ENCODE data around the gene NXPE4.
"Not testable (repeated sequence)": the region's sequence is repeated elsewhere in the genome, so short reads cannot be mapped to it uniquely, and the experiment has no call there.

The NXPE4 gene

DNA sequence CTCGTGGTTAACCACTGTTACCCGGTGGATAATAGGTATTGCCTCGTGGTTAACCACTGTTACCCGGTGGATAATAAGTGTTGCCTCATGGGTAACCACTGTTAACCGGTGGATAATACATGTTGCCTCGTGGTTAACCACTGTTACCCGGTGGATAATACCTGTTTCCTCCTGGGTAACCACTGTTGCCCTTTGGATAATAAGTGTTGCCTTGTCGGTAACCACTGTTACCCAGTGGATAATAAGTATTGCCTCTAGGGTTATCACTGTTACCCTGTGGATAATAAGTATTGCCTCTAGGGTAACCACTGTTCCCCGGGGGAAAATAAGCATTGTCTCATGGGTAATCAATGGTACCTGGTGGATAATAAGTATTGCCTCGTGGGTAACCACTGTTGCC is 15.0 kb upstream of the NXPE4 start:
- Histone ChIP-seq H3K36me3 (ENCODE audit: control insufficient read depth, insufficient read depth, low read length) (no peaks in the 10 kb centered on the region), H3K4me1 (ENCODE audit: control insufficient read depth, insufficient read depth, low read length) (no peaks in the 10 kb centered on the region), H3K4me3 (ENCODE audit: low read length) (no peak overlapping the region), H3K27me3 (ENCODE audit: control insufficient read depth, insufficient read depth, low read length) (no peaks in the 10 kb centered on the region), H3K9me3 (ENCODE audit: control insufficient read depth, insufficient read depth, low read length) (no peaks in the 10 kb centered on the region; the same call in 1 of the 2 replicates), H3K27ac (ENCODE audit: low read length) (no peak overlapping the region)
- no peak for DNase-seq (ENCODE audit: low read depth, low spot score)
- no CpG with 5 or more reads among the region's 10 CpGs for WGBS (ENCODE audit: insufficient coverage, insufficient read length)

DNA sequence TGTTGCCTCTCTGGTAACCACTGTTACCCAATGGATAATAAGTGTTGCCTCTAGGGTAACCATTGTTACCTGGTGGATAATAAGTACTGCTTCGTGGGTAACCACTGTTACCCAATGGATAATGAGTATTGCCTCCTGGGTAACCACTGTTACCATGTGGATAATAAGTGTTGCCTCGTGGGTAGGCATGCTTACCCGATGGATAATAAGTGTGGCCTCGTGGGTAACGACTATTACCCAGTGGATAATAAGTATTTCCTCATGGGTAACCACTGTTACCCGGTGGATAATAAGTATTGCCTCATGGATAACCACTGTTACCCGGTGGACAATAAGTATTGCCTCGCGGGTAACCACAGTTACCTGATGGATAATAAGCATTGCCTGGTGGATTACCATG is 13.8 kb upstream of the NXPE4 start:
- no CpG with 5 or more reads among the region's 9 CpGs for WGBS (ENCODE audit: insufficient coverage, insufficient read length)
- Histone ChIP-seq H3K36me3 (ENCODE audit: control insufficient read depth, insufficient read depth, low read length) (no peaks in the 10 kb centered on the region), H3K4me1 (ENCODE audit: control insufficient read depth, insufficient read depth, low read length) (no peaks in the 10 kb centered on the region), H3K27ac (ENCODE audit: low read length) (no peak overlapping the region), H3K4me3 (ENCODE audit: low read length) (no peak overlapping the region), H3K9me3 (ENCODE audit: control insufficient read depth, insufficient read depth, low read length) (no peaks in the 10 kb centered on the region; the same call in 1 of the 2 replicates), H3K27me3 (ENCODE audit: control insufficient read depth, insufficient read depth, low read length) (no peaks in the 10 kb centered on the region)
- DNase-seq (ENCODE audit: low read depth, low spot score) = no peak

DNA sequence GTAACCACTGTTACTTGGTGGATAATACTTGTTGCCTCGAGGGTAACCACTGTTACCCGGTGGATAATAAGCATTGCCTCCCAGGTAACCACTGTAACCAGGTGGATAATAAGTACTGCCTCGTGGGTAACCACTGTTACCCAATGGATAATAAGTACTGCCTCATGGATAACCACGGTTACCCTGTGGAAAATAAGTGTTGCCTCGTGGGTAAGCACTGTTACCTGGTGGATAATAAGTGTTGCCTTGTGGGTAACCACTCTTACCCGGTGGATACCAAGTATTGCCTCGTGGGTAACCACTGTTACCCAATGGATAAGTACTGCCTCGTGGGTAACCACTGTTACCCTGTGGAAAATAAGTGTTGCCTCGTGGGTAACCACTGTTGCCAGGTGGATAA is 13.0 kb upstream of the NXPE4 start:
- not testable (repeated sequence) for DNase-seq (ENCODE audit: low read depth, low spot score); H3K27me3 ChIP-seq (ENCODE audit: control insufficient read depth, insufficient read depth, low read length); H3K27ac ChIP-seq (ENCODE audit: low read length); H3K4me1 ChIP-seq (ENCODE audit: control insufficient read depth, insufficient read depth, low read length); H3K4me3 ChIP-seq (ENCODE audit: low read length); H3K9me3 ChIP-seq (ENCODE audit: control insufficient read depth, insufficient read depth, low read length); H3K36me3 ChIP-seq (ENCODE audit: control insufficient read depth, insufficient read depth, low read length)
- WGBS (ENCODE audit: insufficient coverage, insufficient read length) = no CpG with 5 or more reads among the region's 9 CpGs

DNA sequence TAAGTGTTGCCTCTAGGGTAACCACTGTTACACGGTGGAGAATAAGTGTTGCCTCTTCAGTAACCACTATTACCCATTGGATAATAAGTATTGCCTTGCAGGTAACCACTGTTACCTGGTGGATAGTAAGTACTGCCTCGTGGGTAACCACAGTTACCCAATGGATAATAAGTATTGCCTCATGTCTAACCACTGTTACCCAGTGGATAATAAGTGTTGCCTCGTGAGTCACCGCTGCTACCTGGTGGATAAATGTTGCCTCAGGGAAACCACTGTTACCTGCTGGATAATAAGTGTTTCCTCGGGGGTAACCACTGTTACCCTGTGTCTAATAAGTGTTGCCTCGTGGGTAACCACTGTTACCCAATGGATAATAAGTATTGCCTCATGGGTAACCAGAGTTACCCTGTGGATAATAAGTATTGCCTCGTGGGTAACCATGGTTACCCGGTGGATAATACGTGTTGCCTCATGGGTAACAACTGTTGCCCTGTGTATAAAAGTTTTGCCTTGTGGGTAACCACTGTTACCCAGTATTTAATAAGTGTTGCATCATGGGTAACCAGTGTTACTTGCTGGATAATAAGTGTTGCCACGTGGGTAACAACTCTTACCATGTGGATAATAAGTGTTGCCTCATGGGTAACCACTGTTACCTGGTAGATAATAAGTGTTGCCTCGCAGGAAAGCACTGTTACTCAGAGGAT is 12.3 kb upstream of the NXPE4 start:
- Histone ChIP-seq H3K4me1 (ENCODE audit: control insufficient read depth, insufficient read depth, low read length) (no peaks in the 10 kb centered on the region), H3K36me3 (ENCODE audit: control insufficient read depth, insufficient read depth, low read length) (no peaks in the 10 kb centered on the region), H3K27ac (ENCODE audit: low read length) (no peak overlapping the region), H3K27me3 (ENCODE audit: control insufficient read depth, insufficient read depth, low read length) (no peaks in the 10 kb centered on the region), H3K9me3 (ENCODE audit: control insufficient read depth, insufficient read depth, low read length) (no peaks in the 10 kb centered on the region; the same call in 1 of the 2 replicates), H3K4me3 (ENCODE audit: low read length) (no peak overlapping the region)
- DNase-seq (ENCODE audit: low read depth, low spot score) = no peak
- WGBS (ENCODE audit: insufficient coverage, insufficient read length) = no CpG with 5 or more reads among the region's 11 CpGs

DNA sequence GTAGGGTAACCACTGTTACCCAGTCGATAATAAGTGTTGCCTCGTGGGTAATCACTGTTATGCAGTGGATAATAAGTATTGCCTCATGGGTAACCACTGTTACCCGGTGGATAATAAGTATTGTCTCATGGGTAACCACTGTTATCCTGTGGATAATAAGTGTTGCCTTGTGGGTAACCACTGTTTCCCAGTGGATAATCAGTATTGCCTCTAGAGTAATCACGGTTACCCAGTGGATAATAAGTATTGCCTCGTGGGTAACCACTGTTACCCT is 11.2 kb upstream of the NXPE4 start:
- WGBS (ENCODE audit: insufficient coverage, insufficient read length) = no CpG with 5 or more reads among the region's 5 CpGs
- not testable (repeated sequence) for H3K9me3 ChIP-seq (ENCODE audit: control insufficient read depth, insufficient read depth, low read length)

DNA sequence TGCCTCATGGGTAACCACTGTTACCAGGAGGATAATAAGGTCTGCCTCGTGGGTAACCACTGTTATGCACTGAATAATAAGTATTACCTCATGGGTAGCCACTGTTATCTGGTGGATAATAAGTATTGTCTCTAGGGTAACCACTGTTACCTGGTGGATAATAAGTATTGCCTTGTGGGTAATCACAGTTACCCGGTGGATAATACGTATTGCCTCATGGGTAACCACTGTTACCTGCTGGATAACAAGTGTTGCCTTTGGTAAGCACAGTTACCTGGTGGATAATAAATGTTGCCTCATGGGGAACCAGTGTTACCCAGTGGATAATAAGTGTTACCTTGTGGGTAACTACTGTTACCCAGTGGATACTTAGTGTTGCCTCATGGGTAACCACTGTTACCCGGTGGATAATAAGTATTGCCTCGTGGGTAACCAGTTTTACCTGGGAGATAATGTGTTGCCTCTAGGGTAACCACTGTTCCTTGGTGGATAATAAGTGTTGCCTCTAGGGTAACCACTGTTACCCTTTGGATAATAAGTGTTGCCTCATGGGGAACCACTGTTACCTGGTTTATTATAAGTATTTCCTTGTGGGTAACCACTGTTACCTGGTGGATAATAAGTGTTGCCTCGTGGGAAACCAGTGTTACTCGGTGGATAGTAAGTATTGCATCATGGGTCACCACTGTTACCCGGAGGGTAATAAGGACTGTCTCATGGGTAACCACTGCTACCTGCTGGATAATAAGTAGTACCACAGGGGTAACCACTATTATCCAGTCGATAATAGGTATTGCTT is 10.6 kb upstream of the NXPE4 start:
- Histone ChIP-seq H3K9me3 (ENCODE audit: control insufficient read depth, insufficient read depth, low read length) (no peaks in the 10 kb centered on the region), H3K36me3 (ENCODE audit: control insufficient read depth, insufficient read depth, low read length) (no peaks in the 10 kb centered on the region), H3K4me1 (ENCODE audit: control insufficient read depth, insufficient read depth, low read length) (no peaks in the 10 kb centered on the region), H3K27ac (ENCODE audit: low read length) (no peak overlapping the region), H3K4me3 (ENCODE audit: low read length) (no peak overlapping the region), H3K27me3 (ENCODE audit: control insufficient read depth, insufficient read depth, low read length) (no peaks in the 10 kb centered on the region)
- no peak for DNase-seq (ENCODE audit: low read depth, low spot score)
- WGBS (ENCODE audit: insufficient coverage, insufficient read length) = no CpG with 5 or more reads among the region's 9 CpGs

More for the DNA sequence above, 11.2 kb upstream of the NXPE4 start:
- H3K36me3 ChIP-seq (ENCODE audit: control insufficient read depth, insufficient read depth, low read length); H3K4me1 ChIP-seq (ENCODE audit: control insufficient read depth, insufficient read depth, low read length); DNase-seq (ENCODE audit: low read depth, low spot score); H3K4me3 ChIP-seq (ENCODE audit: low read length); H3K27ac ChIP-seq (ENCODE audit: low read length); H3K27me3 ChIP-seq (ENCODE audit: control insufficient read depth, insufficient read depth, low read length): not testable (repeated sequence)

DNA sequence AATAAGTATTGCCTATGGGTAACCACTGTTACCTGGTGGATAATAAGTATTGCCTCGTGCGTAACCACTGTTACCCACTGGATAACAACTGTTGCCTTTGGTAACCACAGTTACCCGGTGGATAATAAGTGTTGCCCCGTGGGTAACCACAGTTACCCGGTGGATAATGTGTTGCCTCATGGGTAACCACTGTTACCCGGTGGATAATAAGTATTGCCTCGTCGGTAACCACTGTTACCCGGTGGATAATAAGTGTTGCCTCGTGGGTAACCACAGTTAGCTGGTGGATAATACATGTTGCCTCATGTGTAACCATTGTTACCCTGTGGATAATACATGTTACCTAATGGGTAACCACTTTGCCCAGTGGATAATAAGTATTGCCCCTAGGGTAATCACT is 9.8 kb upstream of the NXPE4 start:
- no peaks in the 10 kb centered on the region for H3K36me3 ChIP-seq (ENCODE audit: control insufficient read depth, insufficient read depth, low read length)
- no peak overlapping the region for H3K27ac ChIP-seq (ENCODE audit: low read length)
- no peak for DNase-seq (ENCODE audit: low read depth, low spot score)
- no peaks in the 10 kb centered on the region for H3K27me3 ChIP-seq (ENCODE audit: control insufficient read depth, insufficient read depth, low read length)
- H3K9me3 ChIP-seq (ENCODE audit: control insufficient read depth, insufficient read depth, low read length) = no peaks in the 10 kb centered on the region
- no CpG with 5 or more reads among the region's 10 CpGs for WGBS (ENCODE audit: insufficient coverage, insufficient read length)
- H3K4me3 ChIP-seq (ENCODE audit: low read length) = no peak overlapping the region
- no peaks in the 10 kb centered on the region for H3K4me1 ChIP-seq (ENCODE audit: control insufficient read depth, insufficient read depth, low read length)

DNA sequence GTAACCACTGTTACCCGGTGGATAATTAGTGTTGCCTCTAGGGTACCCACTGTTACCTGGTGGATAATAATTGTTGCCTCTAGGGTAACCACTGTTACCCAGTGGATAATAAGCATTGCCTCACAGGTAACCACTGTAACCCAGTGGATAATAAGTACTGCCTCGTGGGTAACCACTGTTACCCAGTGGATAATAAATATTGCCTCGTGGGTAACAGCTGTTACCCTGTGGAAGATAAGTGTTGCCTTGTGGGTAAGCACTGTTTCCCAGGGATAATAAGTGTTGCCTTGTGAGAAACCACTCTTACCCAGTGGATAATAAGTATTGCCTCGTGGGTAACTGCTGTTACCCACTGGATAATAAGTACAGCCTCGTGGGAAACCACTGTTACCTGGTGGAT is 9.3 kb upstream of the NXPE4 start:
- H3K4me3 ChIP-seq (ENCODE audit: low read length) = no peak overlapping the region
- no peak overlapping the region for H3K27ac ChIP-seq (ENCODE audit: low read length)
- H3K36me3 ChIP-seq (ENCODE audit: control insufficient read depth, insufficient read depth, low read length) = no peaks in the 10 kb centered on the region
- no peaks in the 10 kb centered on the region for H3K27me3 ChIP-seq (ENCODE audit: control insufficient read depth, insufficient read depth, low read length)
- DNase-seq (ENCODE audit: low read depth, low spot score) = no peak
- no peaks in the 10 kb centered on the region for H3K4me1 ChIP-seq (ENCODE audit: control insufficient read depth, insufficient read depth, low read length)
- H3K9me3 ChIP-seq (ENCODE audit: control insufficient read depth, insufficient read depth, low read length) = no peaks in the 10 kb centered on the region
- WGBS (ENCODE audit: insufficient coverage, insufficient read length) = no CpG with 5 or more reads among the region's 5 CpGs

DNA sequence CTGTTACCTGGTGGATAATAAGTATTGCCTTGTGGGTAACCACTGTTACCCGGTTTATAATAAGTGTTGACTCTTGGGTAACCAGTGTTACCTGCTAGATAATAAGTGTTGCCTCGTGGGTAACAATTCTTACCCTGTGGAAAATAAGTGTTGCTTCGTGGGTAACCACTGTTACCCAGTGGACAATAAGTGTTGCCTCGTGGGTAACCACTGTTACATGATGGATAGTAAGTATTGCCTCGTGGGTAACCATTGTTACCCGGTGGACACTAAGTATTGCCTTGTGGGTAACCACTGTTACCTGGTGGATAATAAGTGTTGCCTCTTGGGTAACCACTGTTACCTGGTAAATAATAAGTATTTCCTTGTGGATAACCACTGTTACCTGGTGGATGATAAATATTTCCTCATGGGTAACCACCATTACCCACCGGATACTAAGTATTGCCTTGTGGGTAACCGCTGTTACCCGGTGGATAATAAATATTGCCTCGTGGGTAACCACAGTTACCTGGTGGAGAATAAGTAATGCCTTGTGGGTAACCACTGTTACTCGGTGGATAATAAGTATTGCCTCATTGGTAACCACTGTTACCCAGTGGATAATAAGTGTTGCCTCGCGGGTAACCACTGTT is 8.7 kb upstream of the NXPE4 start:
- no CpG with 5 or more reads among the region's 13 CpGs for WGBS (ENCODE audit: insufficient coverage, insufficient read length)

DNA sequence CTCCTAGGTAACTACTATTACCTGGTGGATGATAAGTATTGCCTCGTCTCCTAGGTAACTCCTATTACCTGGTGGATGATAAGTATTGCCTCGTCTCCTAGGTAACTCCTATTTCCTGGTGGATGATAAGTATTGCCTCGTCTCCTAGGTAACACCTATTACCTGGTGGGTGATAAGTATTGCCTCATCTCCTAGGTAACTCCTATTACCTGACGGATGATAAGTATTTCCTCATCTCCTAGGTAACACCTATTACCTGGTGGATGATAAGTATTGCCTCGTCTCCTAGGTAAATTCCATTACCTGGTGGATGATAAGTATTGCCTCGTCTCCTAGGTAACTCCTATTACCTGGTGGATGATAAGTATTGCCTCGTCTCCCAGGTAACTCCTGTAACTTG is 7.6 kb upstream of the NXPE4 start:
- H3K27me3 ChIP-seq (ENCODE audit: control insufficient read depth, insufficient read depth, low read length); H3K36me3 ChIP-seq (ENCODE audit: control insufficient read depth, insufficient read depth, low read length); H3K9me3 ChIP-seq (ENCODE audit: control insufficient read depth, insufficient read depth, low read length); H3K4me3 ChIP-seq (ENCODE audit: low read length); DNase-seq (ENCODE audit: low read depth, low spot score); H3K4me1 ChIP-seq (ENCODE audit: control insufficient read depth, insufficient read depth, low read length); H3K27ac ChIP-seq (ENCODE audit: low read length): not testable (repeated sequence)
- WGBS (ENCODE audit: insufficient coverage, insufficient read length) = no CpG with 5 or more reads among the region's 7 CpGs

More for the DNA sequence above, 8.7 kb upstream of the NXPE4 start:
- H3K36me3 ChIP-seq (ENCODE audit: control insufficient read depth, insufficient read depth, low read length) = no peaks in the 10 kb centered on the region
- H3K4me3 ChIP-seq (ENCODE audit: low read length) = no peak overlapping the region
- no peaks in the 10 kb centered on the region for H3K4me1 ChIP-seq (ENCODE audit: control insufficient read depth, insufficient read depth, low read length)
- no peak overlapping the region for H3K27ac ChIP-seq (ENCODE audit: low read length)
- no peak for DNase-seq (ENCODE audit: low read depth, low spot score)
- no peaks in the 10 kb centered on the region for H3K27me3 ChIP-seq (ENCODE audit: control insufficient read depth, insufficient read depth, low read length)
- no peaks in the 10 kb centered on the region for H3K9me3 ChIP-seq (ENCODE audit: control insufficient read depth, insufficient read depth, low read length)

All from iPS DF 6.9 (cell line).